Measurements from ENCODE around the gene C10orf120. TPM values are rescaled to one million over a fixed set of nuclear protein-coding genes. Genes with fewer than 3 reads are reported as not detected.

C10orf120 gene
- total and polyA plus RNA-seq, 2 donors (not counting 1 experiment from before 2014, with no cell fraction given): not detected

GRCh38 chr10:122660696-122661095, 39.0 kb downstream of the C10orf120 start:
- no peak overlapping the region for H3K27ac Mint-ChIP-seq

DNA sequence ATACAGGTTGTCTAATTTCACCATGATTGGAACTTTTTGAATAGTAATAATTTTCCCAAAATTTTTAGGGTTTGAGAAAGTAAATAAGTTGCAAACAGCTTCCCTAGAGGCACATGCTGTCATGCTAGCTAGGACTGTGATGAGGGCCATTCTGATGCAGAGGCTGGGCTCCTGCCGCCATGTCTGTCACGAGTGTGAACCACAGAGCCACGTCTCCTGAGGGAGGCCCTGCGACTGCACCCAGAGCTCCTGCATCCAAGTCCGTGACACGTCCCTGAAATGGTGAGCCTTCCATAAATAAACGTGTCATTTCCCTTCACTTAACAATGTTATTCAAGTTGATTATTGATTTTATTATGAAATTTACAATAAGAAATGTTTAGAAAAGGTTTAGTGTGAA, 40.0 kb downstream of the C10orf120 start:
- no peaks in the 10 kb centered on the region for H3K4me1 Mint-ChIP-seq
- no peak overlapping the region for H3K4me3 Mint-ChIP-seq
- no peak overlapping the region for H3K27ac Mint-ChIP-seq
- H3K9me3 Mint-ChIP-seq (ENCODE audit: insufficient read depth): no peaks in the 10 kb centered on the region
- Histone ChIP-seq H3K79me2 (ENCODE audit: control insufficient read depth, insufficient read depth, low read length) (no peaks in the 10 kb centered on the region), H3K4me2 (replicated peaks; ENCODE audit: low read depth, low read length, poor library complexity, severe bottlenecking) (no peak overlapping the region), H3K27me3 (replicated peaks in 1 of 4; ENCODE audit: control extremely low read depth in 1 of 4, control insufficient read depth in 3 of 4, insufficient read depth in 4 of 4, low read length in 3 of 4) (no peaks in the 10 kb centered on the region), H3K4me1 (ENCODE audit: control insufficient read depth in 2 of 2, insufficient read depth in 2 of 2, low read length in 2 of 2) (no peaks in the 10 kb centered on the region), H4K20me1 (ENCODE audit: control insufficient read depth, insufficient read depth, low read length, poor library complexity, severe bottlenecking) (no peaks in the 10 kb centered on the region), H3K4me3 (ENCODE audit: control extremely low read depth in 1 of 5, extremely low read depth in 1 of 5, insufficient read depth in 1 of 5, low read depth in 2 of 5, low read length in 4 of 5) (no peak overlapping the region), H3K9ac (ENCODE audit: low read length) (no peak overlapping the region), H3K36me3 (replicated peaks in 1 of 2; ENCODE audit: control extremely low read depth in 1 of 2, control insufficient read depth in 1 of 2, extremely low read depth in 1 of 2, insufficient read depth in 2 of 2, low read length in 1 of 2) (no peaks in the 10 kb centered on the region), H2AFZ (ENCODE audit: insufficient read depth, low read depth, low read length, poor library complexity, severe bottlenecking) (no peak overlapping the region), H3K9me3 (ENCODE audit: control extremely low read depth in 1 of 3, control insufficient read depth in 2 of 3, insufficient read depth in 1 of 3, low read length in 2 of 3) (peaks cover 0 to 6% (median 0%) of the 10 kb centered on the region in 3 donors), H3K27ac (ENCODE audit: low read length in 2 of 2) (no peak overlapping the region)
- CTCF ChIA-PET: no interaction called here
- WGBS (ENCODE audit: insufficient coverage): 96% methylated on average over 3 of the region's 7 CpGs
- POLR2A ChIA-PET: no interaction called here
- H3K27me3 Mint-ChIP-seq: peaks cover 20% of the 10 kb centered on the region
- TF ChIP-seq, protein P1, sequence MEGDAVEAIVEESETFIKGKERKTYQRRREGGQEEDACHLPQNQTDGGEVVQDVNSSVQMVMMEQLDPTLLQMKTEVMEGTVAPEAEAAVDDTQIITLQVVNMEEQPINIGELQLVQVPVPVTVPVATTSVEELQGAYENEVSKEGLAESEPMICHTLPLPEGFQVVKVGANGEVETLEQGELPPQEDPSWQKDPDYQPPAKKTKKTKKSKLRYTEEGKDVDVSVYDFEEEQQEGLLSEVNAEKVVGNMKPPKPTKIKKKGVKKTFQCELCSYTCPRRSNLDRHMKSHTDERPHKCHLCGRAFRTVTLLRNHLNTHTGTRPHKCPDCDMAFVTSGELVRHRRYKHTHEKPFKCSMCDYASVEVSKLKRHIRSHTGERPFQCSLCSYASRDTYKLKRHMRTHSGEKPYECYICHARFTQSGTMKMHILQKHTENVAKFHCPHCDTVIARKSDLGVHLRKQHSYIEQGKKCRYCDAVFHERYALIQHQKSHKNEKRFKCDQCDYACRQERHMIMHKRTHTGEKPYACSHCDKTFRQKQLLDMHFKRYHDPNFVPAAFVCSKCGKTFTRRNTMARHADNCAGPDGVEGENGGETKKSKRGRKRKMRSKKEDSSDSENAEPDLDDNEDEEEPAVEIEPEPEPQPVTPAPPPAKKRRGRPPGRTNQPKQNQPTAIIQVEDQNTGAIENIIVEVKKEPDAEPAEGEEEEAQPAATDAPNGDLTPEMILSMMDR (IDR thresholded peaks at IDR 0.05): no peak
- intact Hi-C loops (cut with micrococcal nuclease): no loop called here
- DNase-seq (no peak), ATAC-seq (ENCODE audit: low read depth) (no peak)

More at GRCh38 chr10:122660696-122661095, 39.0 kb downstream of the C10orf120 start:
- no peak overlapping the region for H3K4me2 ChIP-seq (replicated peaks; ENCODE audit: low read depth, low read length, poor library complexity, severe bottlenecking)
- no peak overlapping the region for H3K4me3 ChIP-seq (ENCODE audit: control extremely low read depth in 1 of 5, extremely low read depth in 1 of 5, insufficient read depth in 1 of 5, low read depth in 2 of 5, low read length in 4 of 5)
- ChIA-PET CTCF (no interaction called here), POLR2A (no interaction called here)
- no peak overlapping the region for H3K27ac ChIP-seq (ENCODE audit: low read length in 2 of 2)
- DNase-seq: no peak
- no peak for ATAC-seq (ENCODE audit: low read depth)
- H3K4me1 ChIP-seq (ENCODE audit: control insufficient read depth in 2 of 2, insufficient read depth in 2 of 2, low read length in 2 of 2): no peaks in the 10 kb centered on the region
- H3K27me3 ChIP-seq (replicated peaks in 1 of 4; ENCODE audit: control extremely low read depth in 1 of 4, control insufficient read depth in 3 of 4, insufficient read depth in 4 of 4, low read length in 3 of 4): no peaks in the 10 kb centered on the region
- 76% methylated on average over 6 of the region's 6 CpGs for WGBS (ENCODE audit: insufficient coverage)
- no peak overlapping the region for H2AFZ ChIP-seq (ENCODE audit: insufficient read depth, low read depth, low read length, poor library complexity, severe bottlenecking)
- H3K36me3 ChIP-seq (replicated peaks in 1 of 2; ENCODE audit: control extremely low read depth in 1 of 2, control insufficient read depth in 1 of 2, extremely low read depth in 1 of 2, insufficient read depth in 2 of 2, low read length in 1 of 2): no peaks in the 10 kb centered on the region
- H4K20me1 ChIP-seq (ENCODE audit: control insufficient read depth, insufficient read depth, low read length, poor library complexity, severe bottlenecking): no peaks in the 10 kb centered on the region
- TF ChIP-seq, protein P1 (IDR thresholded peaks at IDR 0.05): no peak
- no peak for TF ChIP-seq EZH2 (IDR thresholded peaks at IDR 0.05; ENCODE audit: borderline replicate concordance, insufficient read depth, low read depth, low read length, poor library complexity, severe bottlenecking)
- no peak overlapping the region for H3K9ac ChIP-seq (ENCODE audit: low read length)
- Mint-ChIP-seq H3K27me3 (peaks cover 23% of the 10 kb centered on the region), H3K4me3 (no peak overlapping the region), H3K4me1 (no peaks in the 10 kb centered on the region), H3K9me3 (ENCODE audit: insufficient read depth) (no peaks in the 10 kb centered on the region)
- H3K79me2 ChIP-seq (ENCODE audit: control insufficient read depth, insufficient read depth, low read length): no peaks in the 10 kb centered on the region
- intact Hi-C loops (cut with micrococcal nuclease): no loop called here
- peaks cover 0 to 6% (median 0%) of the 10 kb centered on the region in 3 donors for H3K9me3 ChIP-seq (ENCODE audit: control extremely low read depth in 1 of 3, control insufficient read depth in 2 of 3, insufficient read depth in 1 of 3, low read length in 2 of 3)
